ENCODE data around the gene LRRN3. TPM values are rescaled to one million over a fixed set of nuclear protein-coding genes. Genes with fewer than 3 reads are reported as not detected.
A peak's percentile ranks its signal among the peaks of the same experiment; 100 is the strongest.

The LRRN3 gene
- total RNA-seq, 6 donors from 2014 or later: 0.89 to 5.4 (median 2.6) TPM; not detected in 1

GRCh38 chr7:111091593-111092358 lies 849 bp downstream of the LRRN3 start:
- ATAC-seq (ENCODE audit: low FRiP score in 2 of 2): no peak
- no peak for DNase-seq
- peak overlapping the region in 2 of 4 donors; percentile 23 to 44 for H3K27ac ChIP-seq
- H3K36me3 ChIP-seq: no peaks in the 10 kb centered on the region
- H3K9me3 ChIP-seq: no peaks in the 10 kb centered on the region
- 31 to 47% methylated on average over 3 of the region's 3 CpGs for WGBS, 2 donors
- H3K27me3 ChIP-seq: no peaks in the 10 kb centered on the region
- TF ChIP-seq CTCF (IDR thresholded peaks at IDR 0.05): no peak
- no peak for TF ChIP-seq EP300 (IDR thresholded peaks at IDR 0.05)
- no peak for TF ChIP-seq POLR2A (IDR thresholded peaks at IDR 0.05)
- TF ChIP-seq POLR2AphosphoS5 (IDR thresholded peaks at IDR 0.05): no peak
- H3K4me1 ChIP-seq: no peaks in the 10 kb centered on the region
- peak overlapping the region in 3 of 4 donors; percentile 18 to 37 (median 35) for H3K4me3 ChIP-seq

- no peaks in the 10 kb centered on the region for H3K4me1 ChIP-seq
- H3K27me3 ChIP-seq: no peaks in the 10 kb centered on the region
- H3K9me3 ChIP-seq: no peaks in the 10 kb centered on the region
- TF ChIP-seq POLR2AphosphoS5 (IDR thresholded peaks at IDR 0.05): no peak
- TF ChIP-seq POLR2A (IDR thresholded peaks at IDR 0.05): no peak
- no peak for TF ChIP-seq CTCF (IDR thresholded peaks at IDR 0.05)
- TF ChIP-seq EP300 (IDR thresholded peaks at IDR 0.05): no peak
- H3K4me3 ChIP-seq: peak overlapping the region in 3 of 4 donors; percentile 18 to 37 (median 35)
- WGBS, 2 donors: 50 to 65% methylated on average over 2 of the region's 2 CpGs
- peak overlapping the region in 2 of 4 donors; percentile 23 to 44 for H3K27ac ChIP-seq
- ATAC-seq (ENCODE audit: low FRiP score in 2 of 2) (no peak), DNase-seq (no peak)
- H3K36me3 ChIP-seq: no peaks in the 10 kb centered on the region
These were observed 1.7 kb downstream of the LRRN3 start for GRCh38 chr7:111092406-111093236.

- no peak for TF ChIP-seq EP300 (IDR thresholded peaks at IDR 0.05)
- no peak for TF ChIP-seq CTCF (IDR thresholded peaks at IDR 0.05)
- TF ChIP-seq POLR2A (IDR thresholded peaks at IDR 0.05): no peak
- no peak for DNase-seq
- Histone ChIP-seq H3K9me3 (no peaks in the 10 kb centered on the region), H3K27me3 (no peaks in the 10 kb centered on the region), H3K4me1 (no peaks in the 10 kb centered on the region), H3K27ac (no peak overlapping the region), H3K36me3 (no peaks in the 10 kb centered on the region), H3K4me3 (peak overlapping the region in 2 of 4 donors; percentile 35 to 37)
- ATAC-seq (ENCODE audit: low FRiP score in 2 of 2): no peak
- WGBS, 2 donors: 76 to 84% methylated on average over 4 of the region's 4 CpGs
These were observed 2.6 kb downstream of the LRRN3 start for GRCh38 chr7:111093496-111093895.

- peak overlapping the region in 1 of 4 donors; percentile 35 for H3K4me3 ChIP-seq
- no peaks in the 10 kb centered on the region for H3K4me1 ChIP-seq
- 42 to 57% methylated on average over 1 of the region's 1 CpG for WGBS, 2 donors
- H3K27ac ChIP-seq: no peak overlapping the region
- no peaks in the 10 kb centered on the region for H3K27me3 ChIP-seq
- H3K36me3 ChIP-seq: no peaks in the 10 kb centered on the region
- ATAC-seq (ENCODE audit: low FRiP score in 2 of 2) (no peak), DNase-seq (no peak)
- H3K9me3 ChIP-seq: no peaks in the 10 kb centered on the region
- TF ChIP-seq CTCF (IDR thresholded peaks at IDR 0.05) (no peak), POLR2A (IDR thresholded peaks at IDR 0.05) (no peak), POLR2AphosphoS5 (IDR thresholded peaks at IDR 0.05) (no peak), EP300 (IDR thresholded peaks at IDR 0.05) (no peak)
These were observed 3.5 kb downstream of the LRRN3 start for GRCh38 chr7:111094419-111094818.

All from upper lobe of left lung (tissue), 6 donors.